OCI-LY1 (cell line): Measurements from ENCODE around the gene ANKRD33.
A peak's percentile ranks its signal among the peaks of the same experiment; 100 is the strongest.

Experiments used
- H2AFZ ChIP-seq: fragments of 200-600 bp; sonication (generic), shearing (Covaris generic); 2 replicates; pipeline ENCODE4 v1.6.0; 2014; ENCODE audit warnings: antibody characterized with exemption, mild to moderate bottlenecking, low read length
- H3F3A ChIP-seq: fragments of 200-600 bp; sonication (generic), shearing (Covaris generic); 2 replicates; pipeline ENCODE4 v1.6.0; 2014; ENCODE audit warnings: mild to moderate bottlenecking, antibody characterized with exemption, low read length, moderate library complexity; ENCODE audit not compliant: insufficient read depth
- H3K27ac ChIP-seq: fragments of 200-600 bp; sonication (generic); 2 replicates; pipeline ENCODE4 v1.5.1; 2014; ENCODE audit warnings: low read length, mixed run types, mild to moderate bottlenecking, low read depth; ENCODE audit not compliant: poor library complexity, severe bottlenecking
- H3K27me3 ChIP-seq: fragments of 200-600 bp; sonication (generic); 2 replicates; pipeline ENCODE4 v1.6.0; 2014; ENCODE audit warnings: antibody characterized with exemption, mild to moderate bottlenecking, low read length, moderate library complexity; ENCODE audit not compliant: insufficient read depth
- H3K36me3 ChIP-seq: fragments of 200-600 bp; sonication (generic); 2 replicates; pipeline ENCODE4 v1.6.1; 2014; ENCODE audit warnings: mild to moderate bottlenecking, antibody characterized with exemption, low read length, moderate library complexity, mixed read lengths; ENCODE audit not compliant: insufficient read depth
- H3K4me1 ChIP-seq: fragments of 200-600 bp; sonication (generic); 2 replicates; pipeline ENCODE4 v1.5.1; 2014; ENCODE audit warnings: mild to moderate bottlenecking, low read length, moderate library complexity; ENCODE audit not compliant: insufficient read depth, severe bottlenecking
- H3K4me2 ChIP-seq: fragments of 200-600 bp; sonication (generic), shearing (Covaris generic); 2 replicates; pipeline ENCODE4 v1.6.1; 2014; ENCODE audit warnings: low read length
- H3K4me3 ChIP-seq: fragments of 200-600 bp; sonication (generic); 2 replicates; pipeline ENCODE4 v1.5.1; 2014; ENCODE audit warnings: low read length, low read depth, mild to moderate bottlenecking, mixed read lengths; ENCODE audit not compliant: poor library complexity, severe bottlenecking
- H3K79me2 ChIP-seq: fragments of 200-600 bp; shearing (Covaris generic); 2 replicates; pipeline ENCODE4 v1.6.1; 2016; ENCODE audit warnings: mixed run types, low read length, mixed read lengths; ENCODE audit not compliant: insufficient read depth
- H3K9ac ChIP-seq: fragments of 200-600 bp; sonication (generic), shearing (Covaris generic); 2 replicates; pipeline ENCODE4 v1.6.1; 2014; ENCODE audit warnings: mild to moderate bottlenecking, low read length, mixed read lengths
- H3K9me2 ChIP-seq: fragments of 200-600 bp; sonication (generic), shearing (Covaris generic); 2 replicates; pipeline ENCODE4 v1.6.1; 2014; ENCODE audit warnings: low read depth, mild to moderate bottlenecking, low read length, mixed read lengths
- H3K9me3 ChIP-seq: fragments of 200-600 bp; shearing (Covaris generic); 2 replicates; pipeline ENCODE4 v1.6.1; 2014; ENCODE audit warnings: low read length, mixed read lengths
- H4K20me1 ChIP-seq: fragments of 200-600 bp; sonication (generic), shearing (Covaris generic); 2 replicates; pipeline ENCODE4 v1.6.0; 2016; ENCODE audit warnings: mild to moderate bottlenecking, low read length; ENCODE audit not compliant: insufficient read depth
- CTCF ChIP-seq: fragments of 200-600 bp; sonication (generic), shearing (Covaris generic); IDR thresholded peaks from 2 replicates; pipeline ENCODE4 v1.5.1; 2017; ENCODE audit warnings: mild to moderate bottlenecking, antibody characterized with exemption, low read length, moderate library complexity, mixed read lengths
- EZH2 ChIP-seq: fragments of 200-600 bp; sonication (generic), shearing (Covaris generic); IDR thresholded peaks from 2 replicates; pipeline ENCODE4 v1.8.0; 2017; ENCODE audit warnings: borderline replicate concordance, mixed run types, mild to moderate bottlenecking, antibody characterized with exemption, low read length, moderate library complexity, mixed read lengths

ANKRD33 gene

GRCh38 chr12:51890511-51891171, 2.7 kb downstream of the ANKRD33 start:
- no peak overlapping the region for H3K4me2 ChIP-seq
- H3K27me3 ChIP-seq: no peaks in the 10 kb centered on the region
- no peak overlapping the region for H3K4me3 ChIP-seq
- no peak for TF ChIP-seq EZH2
- TF ChIP-seq CTCF: no peak
- no peaks in the 10 kb centered on the region for H3K9me3 ChIP-seq
- no peak overlapping the region for H3K27ac ChIP-seq
- no peaks in the 10 kb centered on the region for H3K9me2 ChIP-seq
- no peak overlapping the region for H3K9ac ChIP-seq
- H3F3A ChIP-seq: no peaks in the 10 kb centered on the region
- no peak overlapping the region for H2AFZ ChIP-seq
- H3K36me3 ChIP-seq: no peaks in the 10 kb centered on the region
- no peaks in the 10 kb centered on the region for H4K20me1 ChIP-seq
- peaks cover 5% of the 10 kb centered on the region for H3K4me1 ChIP-seq
- H3K79me2 ChIP-seq: no peaks in the 10 kb centered on the region

GRCh38 chr12:51891843-51892242, 3.9 kb downstream of the ANKRD33 start:
- Histone ChIP-seq H2AFZ (no peak overlapping the region), H3K9me2 (no peaks in the 10 kb centered on the region), H3F3A (no peaks in the 10 kb centered on the region), H3K27me3 (no peaks in the 10 kb centered on the region), H3K4me3 (no peak overlapping the region), H3K4me1 (no peaks in the 10 kb centered on the region), H3K4me2 (no peak overlapping the region), H3K36me3 (no peaks in the 10 kb centered on the region), H3K9me3 (no peaks in the 10 kb centered on the region), H3K79me2 (no peaks in the 10 kb centered on the region), H4K20me1 (no peaks in the 10 kb centered on the region), H3K27ac (no peak overlapping the region), H3K9ac (no peak overlapping the region)
- TF ChIP-seq EZH2 (no peak), CTCF (peak; percentile 22; the same call in 1 of the 2 replicates)

- no peaks in the 10 kb centered on the region for H3F3A ChIP-seq
- no peak overlapping the region for H3K9ac ChIP-seq
Observed at GRCh38 chr12:51893786-51894185, 5.9 kb downstream of the ANKRD33 start.

More at GRCh38 chr12:51893786-51894185, 5.9 kb downstream of the ANKRD33 start:
- Histone ChIP-seq H3K27me3 (no peaks in the 10 kb centered on the region; the same call in 1 of the 2 replicates), H3K4me1 (no peaks in the 10 kb centered on the region), H3K9me2 (no peaks in the 10 kb centered on the region), H4K20me1 (no peaks in the 10 kb centered on the region), H3K79me2 (no peaks in the 10 kb centered on the region), H3K4me2 (no peak overlapping the region), H3K4me3 (no peak overlapping the region), H3K27ac (no peak overlapping the region), H3K9me3 (no peaks in the 10 kb centered on the region), H2AFZ (no peak overlapping the region), H3K36me3 (no peaks in the 10 kb centered on the region)
- no peak for TF ChIP-seq EZH2
- TF ChIP-seq CTCF: no peak
